ENCODE measurements around the gene EHF.
"Not testable (repeated sequence)": the region's sequence is repeated elsewhere in the genome, so short reads cannot be mapped to it uniquely, and the experiment has no call there.

EHF gene

GRCh38 chr11:34685864-34686263 is 65.0 kb downstream of the EHF start:
- TF ChIP-seq CTCF (IDR thresholded peaks at IDR 0.05; ENCODE audit: low read depth, low read length, poor library complexity, severe bottlenecking) (no peak), EZH2phosphoT487 (IDR thresholded peaks at IDR 0.05; ENCODE audit: borderline replicate concordance, low read length) (no peak)
- Histone ChIP-seq H3K27me3 (ENCODE audit: control insufficient read depth, low read length) (no peaks in the 10 kb centered on the region), H3K4me1 (ENCODE audit: control insufficient read depth, low read length) (no peaks in the 10 kb centered on the region), H3K9me2 (replicated peaks; ENCODE audit: control insufficient read depth, low read length) (no peaks in the 10 kb centered on the region), H3K79me2 (ENCODE audit: control insufficient read depth, low read length) (no peaks in the 10 kb centered on the region), H3F3A (ENCODE audit: control insufficient read depth, insufficient read depth) (no peaks in the 10 kb centered on the region), H3K4me3 (ENCODE audit: low read length) (no peak overlapping the region), H3K36me3 (ENCODE audit: control insufficient read depth, low read length) (no peaks in the 10 kb centered on the region), H3K9me3 (ENCODE audit: control insufficient read depth, insufficient read depth, low read length) (no peaks in the 10 kb centered on the region), H3K4me2 (ENCODE audit: low read length) (no peak overlapping the region), H3K27ac (ENCODE audit: low read depth, low read length) (no peak overlapping the region), H4K20me1 (ENCODE audit: control insufficient read depth, insufficient read depth, low read depth, low read length) (no peaks in the 10 kb centered on the region)

GRCh38 chr11:34692299-34692698 is 71.4 kb downstream of the EHF start:
- not testable (repeated sequence) for H3K4me2 ChIP-seq (ENCODE audit: low read length); H3K79me2 ChIP-seq (ENCODE audit: control insufficient read depth, low read length); H3K4me3 ChIP-seq (ENCODE audit: low read length); H3K9me3 ChIP-seq (ENCODE audit: control insufficient read depth, insufficient read depth, low read length); H3K27me3 ChIP-seq (ENCODE audit: control insufficient read depth, low read length); H3K4me1 ChIP-seq (ENCODE audit: control insufficient read depth, low read length); H3K36me3 ChIP-seq (ENCODE audit: control insufficient read depth, low read length); H3F3A ChIP-seq (ENCODE audit: control insufficient read depth, insufficient read depth); H3K27ac ChIP-seq (ENCODE audit: low read depth, low read length); H4K20me1 ChIP-seq (ENCODE audit: control insufficient read depth, insufficient read depth, low read depth, low read length); H3K9me2 ChIP-seq (replicated peaks; ENCODE audit: control insufficient read depth, low read length)

- Histone ChIP-seq H3K27me3 (ENCODE audit: control insufficient read depth, low read length) (no peaks in the 10 kb centered on the region), H4K20me1 (ENCODE audit: control insufficient read depth, insufficient read depth, low read depth, low read length) (no peaks in the 10 kb centered on the region), H3K4me3 (ENCODE audit: low read length) (no peak overlapping the region), H3F3A (ENCODE audit: control insufficient read depth, insufficient read depth) (no peaks in the 10 kb centered on the region), H3K79me2 (ENCODE audit: control insufficient read depth, low read length) (no peaks in the 10 kb centered on the region), H3K9me2 (replicated peaks; ENCODE audit: control insufficient read depth, low read length) (no peaks in the 10 kb centered on the region), H3K4me2 (ENCODE audit: low read length) (no peak overlapping the region), H3K36me3 (ENCODE audit: control insufficient read depth, low read length) (no peaks in the 10 kb centered on the region), H3K4me1 (ENCODE audit: control insufficient read depth, low read length) (no peaks in the 10 kb centered on the region), H3K27ac (ENCODE audit: low read depth, low read length) (no peak overlapping the region), H3K9me3 (ENCODE audit: control insufficient read depth, insufficient read depth, low read length) (no peaks in the 10 kb centered on the region)
- TF ChIP-seq EZH2phosphoT487 (IDR thresholded peaks at IDR 0.05; ENCODE audit: borderline replicate concordance, low read length) (no peak), CTCF (IDR thresholded peaks at IDR 0.05; ENCODE audit: low read depth, low read length, poor library complexity, severe bottlenecking) (no peak)
Measured at GRCh38 chr11:34696862-34697261, 76.0 kb downstream of the EHF start.

GRCh38 chr11:34706709-34707461 is 86.0 kb downstream of the EHF start:
- no peaks in the 10 kb centered on the region for H4K20me1 ChIP-seq (ENCODE audit: control insufficient read depth, insufficient read depth, low read depth, low read length)
- no peaks in the 10 kb centered on the region for H3K36me3 ChIP-seq (ENCODE audit: control insufficient read depth, low read length)
- H3K79me2 ChIP-seq (ENCODE audit: control insufficient read depth, low read length) = no peaks in the 10 kb centered on the region
- H3K9me3 ChIP-seq (ENCODE audit: control insufficient read depth, insufficient read depth, low read length) = peaks cover 3% of the 10 kb centered on the region; the same call in 1 of the 2 replicates
- no peak for TF ChIP-seq CTCF (IDR thresholded peaks at IDR 0.05; ENCODE audit: low read depth, low read length, poor library complexity, severe bottlenecking)
- no peak for TF ChIP-seq EZH2phosphoT487 (IDR thresholded peaks at IDR 0.05; ENCODE audit: borderline replicate concordance, low read length)
- no peaks in the 10 kb centered on the region for H3F3A ChIP-seq (ENCODE audit: control insufficient read depth, insufficient read depth)
- no peak overlapping the region for H3K4me2 ChIP-seq (ENCODE audit: low read length)
- no peak overlapping the region for H3K27ac ChIP-seq (ENCODE audit: low read depth, low read length)
- H3K4me1 ChIP-seq (ENCODE audit: control insufficient read depth, low read length) = no peaks in the 10 kb centered on the region
- H3K4me3 ChIP-seq (ENCODE audit: low read length) = no peak overlapping the region
- H3K27me3 ChIP-seq (ENCODE audit: control insufficient read depth, low read length) = no peaks in the 10 kb centered on the region
- H3K9me2 ChIP-seq (replicated peaks; ENCODE audit: control insufficient read depth, low read length) = no peaks in the 10 kb centered on the region

Data from DOHH2 (cell line).